Stomach (tissue), 4 donors: ENCODE data around the gene MRPL34.

Experiments
- EP300 ChIP-seq: sonication (generic); formaldehyde crosslinking; IDR thresholded peaks from one replicate; pipeline ENCODE4 v1.6.1; 2017; ENCODE audit warnings: antibody characterized with exemption
- POLR2A ChIP-seq, 4 donors: fragments of 450-650 bp; IDR thresholded peaks; one replicate each; pipeline ENCODE4 v1.6.1; 2016; ENCODE audit warnings: antibody characterized with exemption in 4 of 4, control low read depth in 2 of 4, mild to moderate bottlenecking in 1 of 4, moderate library complexity in 1 of 4
- POLR2AphosphoS5 ChIP-seq, 3 donors: sonication (generic); formaldehyde crosslinking; IDR thresholded peaks; one replicate each; pipeline ENCODE4 v1.6.1; 2016; ENCODE audit warnings: antibody characterized with exemption in 3 of 3
- TF ChIP-seq, protein P1 (sequence below), 7 experiments: fragments of 450-650 bp in 4 of 7; fragments of 200-600 bp in 3 of 7; sonication (generic) in 3 of 7; IDR thresholded peaks; one replicate each; pipeline ENCODE4 v1.5.1; 2016 to 2019; ENCODE audit warnings: antibody characterized with exemption in 7 of 7, control low read depth in 2 of 7, mild to moderate bottlenecking in 1 of 7

DNA sequence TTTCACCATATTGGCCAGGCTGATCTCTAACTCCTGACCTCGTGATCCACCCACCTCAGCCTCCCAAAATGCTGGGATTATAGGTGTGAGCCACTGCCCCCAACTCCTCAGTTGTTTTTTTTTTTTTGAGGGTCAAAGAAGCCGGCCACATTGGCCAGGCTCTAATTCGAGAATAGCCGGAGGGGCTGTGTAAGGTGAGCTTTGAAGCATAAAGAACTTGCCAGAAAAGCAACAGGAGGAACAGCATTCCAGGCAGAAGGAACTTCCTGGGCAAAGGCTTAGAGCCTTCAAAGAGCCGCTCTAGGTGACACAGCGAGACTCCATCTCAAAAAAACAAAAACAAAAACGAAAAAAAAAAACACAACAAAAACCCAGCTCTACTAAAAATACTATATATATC lies 39.6 kb upstream of the MRPL34 start:
- no peak for TF ChIP-seq POLR2AphosphoS5 (IDR thresholded peaks at IDR 0.05)
- TF ChIP-seq, protein P1, sequence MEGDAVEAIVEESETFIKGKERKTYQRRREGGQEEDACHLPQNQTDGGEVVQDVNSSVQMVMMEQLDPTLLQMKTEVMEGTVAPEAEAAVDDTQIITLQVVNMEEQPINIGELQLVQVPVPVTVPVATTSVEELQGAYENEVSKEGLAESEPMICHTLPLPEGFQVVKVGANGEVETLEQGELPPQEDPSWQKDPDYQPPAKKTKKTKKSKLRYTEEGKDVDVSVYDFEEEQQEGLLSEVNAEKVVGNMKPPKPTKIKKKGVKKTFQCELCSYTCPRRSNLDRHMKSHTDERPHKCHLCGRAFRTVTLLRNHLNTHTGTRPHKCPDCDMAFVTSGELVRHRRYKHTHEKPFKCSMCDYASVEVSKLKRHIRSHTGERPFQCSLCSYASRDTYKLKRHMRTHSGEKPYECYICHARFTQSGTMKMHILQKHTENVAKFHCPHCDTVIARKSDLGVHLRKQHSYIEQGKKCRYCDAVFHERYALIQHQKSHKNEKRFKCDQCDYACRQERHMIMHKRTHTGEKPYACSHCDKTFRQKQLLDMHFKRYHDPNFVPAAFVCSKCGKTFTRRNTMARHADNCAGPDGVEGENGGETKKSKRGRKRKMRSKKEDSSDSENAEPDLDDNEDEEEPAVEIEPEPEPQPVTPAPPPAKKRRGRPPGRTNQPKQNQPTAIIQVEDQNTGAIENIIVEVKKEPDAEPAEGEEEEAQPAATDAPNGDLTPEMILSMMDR (IDR thresholded peaks at IDR 0.05), result no peak
- TF ChIP-seq EP300, result no peak
- TF ChIP-seq POLR2A (IDR thresholded peaks at IDR 0.05), result no peak
